A673 (cell line): Measurements from ENCODE around the gene MYO7B. TPM values are rescaled to one million over a fixed set of nuclear protein-coding genes. Genes with fewer than 3 reads are reported as not detected.

ENCODE experiments used
- BruUV-seq: library from RNA; stranded (reverse); fragments of 400-500 nt; replicated peaks from 2 replicates; lab custom pipeline; 2021; lab: Mats Ljungman, UMichigan
- CTCF ChIA-PET: fragments of 300-600 bp; sonication (Branson Sonifier 250); formaldehyde crosslinking; loops from one replicate; lab custom pipeline; 2022; ENCODE audit warnings: antibody characterized with exemption; lab: Charles Lee
- POLR2A ChIA-PET: fragments of 300-600 bp; sonication (Branson Sonifier 250); formaldehyde crosslinking; loops from one replicate; lab custom pipeline; 2022; ENCODE audit warnings: antibody characterized with exemption; ENCODE audit not compliant: low non-redundant PET; lab: Charles Lee
- DNase-seq: peaks from one replicate; pipeline ENCODE4 v3.0.0-alpha.2; 2015; ENCODE audit warnings: low spot score
- H3K27ac ChIP-seq: fragments of 200-600 bp; sonication (generic); 2 replicates; pipeline ENCODE4 v1.5.1; 2016; ENCODE audit warnings: mixed run types, low read depth, mild to moderate bottlenecking, mixed read lengths, antibody characterized with exemption, low read length; ENCODE audit not compliant: poor library complexity, severe bottlenecking
- H3K27me3 ChIP-seq: fragments of 200-600 bp; sonication (generic); replicated peaks from 2 replicates; pipeline ENCODE4 v1.6.1; 2017; ENCODE audit warnings: mixed run types, low read depth, mild to moderate bottlenecking, mixed read lengths, antibody characterized with exemption, low read length; ENCODE audit not compliant: insufficient read depth, poor library complexity
- H3K36me3 ChIP-seq: fragments of 200-600 bp; sonication (generic); 2 replicates; pipeline ENCODE4 v1.6.1; 2016; ENCODE audit warnings: mixed run types, mild to moderate bottlenecking, mixed read lengths, antibody characterized with exemption, low read length; ENCODE audit not compliant: insufficient read depth, poor library complexity, severe bottlenecking
- H3K4me1 ChIP-seq: fragments of 200-600 bp; sonication (generic); 2 replicates; pipeline ENCODE4 v1.6.1; 2017; ENCODE audit warnings: mixed run types, mild to moderate bottlenecking, mixed read lengths, antibody characterized with exemption, low read length; ENCODE audit not compliant: insufficient read depth, poor library complexity, severe bottlenecking
- H3K4me3 ChIP-seq: fragments of 200-600 bp; sonication (generic); 2 replicates; pipeline ENCODE4 v1.5.1; 2016; ENCODE audit warnings: low read depth, mixed run types, mild to moderate bottlenecking, mixed read lengths, low read length; ENCODE audit not compliant: poor library complexity, severe bottlenecking
- H3K9me3 ChIP-seq: fragments of 200-600 bp; sonication (generic); 2 replicates; pipeline ENCODE4 v1.6.1; 2016; ENCODE audit warnings: mixed run types, low read depth, mild to moderate bottlenecking, mixed read lengths, antibody characterized with exemption, low read length; ENCODE audit not compliant: poor library complexity, severe bottlenecking
- CTCF ChIP-seq: fragments of 300-800, 200-600 bp; sonication (generic); conservative IDR thresholded peaks from 2 replicates; pipeline ENCODE4 v1.5.1; 2017; ENCODE audit warnings: low read depth, mild to moderate bottlenecking, antibody characterized with exemption, low read length, moderate library complexity, mixed read lengths
- EZH2 ChIP-seq: fragments of 200-600 bp; sonication (generic); IDR thresholded peaks from 2 replicates; pipeline ENCODE4 v1.6.1; 2017; ENCODE audit warnings: borderline replicate concordance, low read depth, mild to moderate bottlenecking, mixed read lengths, antibody characterized with exemption, low read length; ENCODE audit not compliant: poor library complexity, severe bottlenecking
- intact Hi-C: fragments of 100-400 bp; cut with micrococcal nuclease; formaldehyde crosslinking; loops from one replicate; pipeline ENCODE4 v1.10.0; 2022; ENCODE audit not compliant: unreplicated experiment
- total RNA-seq: library from RNA; stranded (reverse); gene quantifications from 2 replicates; pipeline ENCODE4 v1.2.3, GENCODE V29; 2021

The MYO7B gene
- total RNA-seq, 1 experiment from 2014 or later: 0.24 TPM

- H3K4me1 ChIP-seq: no peaks in the 10 kb centered on the region
- intact Hi-C loops: no loop called here
- POLR2A ChIA-PET: no interaction called here
- no peaks in the 10 kb centered on the region for H3K9me3 ChIP-seq
- DNase-seq: no peak
- BruUV-seq: no TSS peak
- TF ChIP-seq EZH2 (no peak), CTCF (no peak)
- H3K27ac ChIP-seq: no peak overlapping the region
- H3K36me3 ChIP-seq: no peaks in the 10 kb centered on the region
- CTCF ChIA-PET: no interaction called here
- H3K4me3 ChIP-seq: no peak overlapping the region
- no peaks in the 10 kb centered on the region for H3K27me3 ChIP-seq
Measured at GRCh38 chr2:127578411-127578810, 42.9 kb downstream of the MYO7B start.

- H3K9me3 ChIP-seq: no peaks in the 10 kb centered on the region
- TF ChIP-seq EZH2: no peak
- no peak for TF ChIP-seq CTCF
- no peaks in the 10 kb centered on the region for H3K27me3 ChIP-seq
- H3K4me3 ChIP-seq: no peak overlapping the region
- ChIA-PET CTCF (no interaction called here), POLR2A (no interaction called here)
- DNase-seq: no peak
- no peaks in the 10 kb centered on the region for H3K4me1 ChIP-seq
- H3K36me3 ChIP-seq: no peaks in the 10 kb centered on the region
- no TSS peak for BruUV-seq
- H3K27ac ChIP-seq: no peak overlapping the region
- intact Hi-C loops: no loop called here
Measured at GRCh38 chr2:127579231-127579630, 43.7 kb downstream of the MYO7B start.

- intact Hi-C loops: no loop called here
- Histone ChIP-seq H3K4me1 (no peaks in the 10 kb centered on the region), H3K9me3 (no peaks in the 10 kb centered on the region), H3K36me3 (no peaks in the 10 kb centered on the region), H3K27ac (no peak overlapping the region), H3K4me3 (no peak overlapping the region), H3K27me3 (no peaks in the 10 kb centered on the region)
- TF ChIP-seq EZH2: no peak
- no peak for TF ChIP-seq CTCF
- CTCF ChIA-PET: no interaction called here
- BruUV-seq: no TSS peak
- DNase-seq: no peak
- POLR2A ChIA-PET: no interaction called here
Measured at GRCh38 chr2:127580167-127581049, 44.9 kb downstream of the MYO7B start.
